ENCODE data around the gene FHIT.

Gene FHIT

DNA sequence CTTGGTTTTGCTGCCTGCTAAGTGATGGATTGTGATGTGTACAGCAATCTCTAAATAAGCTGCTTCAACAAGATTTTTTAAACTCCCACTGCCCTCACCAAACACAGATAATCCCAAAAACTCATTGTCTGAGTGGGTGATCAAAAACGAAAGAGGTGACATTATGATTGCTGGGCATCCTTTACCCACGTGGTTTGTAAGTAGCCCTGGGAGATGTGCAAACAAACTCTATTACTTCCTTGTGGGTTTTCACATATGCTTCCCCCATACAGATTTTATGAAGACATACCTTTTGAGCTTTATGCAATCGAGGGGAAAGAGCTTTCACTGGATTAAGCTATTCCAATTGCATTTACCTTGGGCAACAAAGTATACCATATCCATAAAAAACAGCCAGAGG, 1000.4 kb downstream of the FHIT start:
- TF ChIP-seq GATA1 (IDR thresholded peaks at IDR 0.05; ENCODE audit: low read depth, low read length) (no peak), POLR2A (IDR thresholded peaks at IDR 0.05; ENCODE audit: low read length) (no peak)
- DNase-seq: no peak

DNA sequence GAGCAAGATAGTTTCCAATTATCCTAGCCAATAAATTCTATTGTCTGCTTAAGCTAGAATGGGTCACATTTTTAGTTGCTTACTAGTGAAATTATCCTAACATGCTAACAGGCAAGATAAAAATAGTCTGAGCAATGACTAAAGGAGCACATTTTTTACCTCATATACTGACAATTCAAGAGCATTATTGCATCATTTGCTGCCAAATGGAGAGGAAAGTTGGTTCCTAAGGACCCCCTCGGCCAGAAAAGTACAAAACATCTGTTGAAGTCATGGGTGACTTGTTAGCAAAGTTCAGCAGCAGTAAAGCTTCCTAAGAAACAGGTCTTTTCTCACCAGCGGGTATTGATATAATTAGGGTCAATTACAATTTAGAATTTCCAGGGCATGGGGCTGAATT, 1001.0 kb downstream of the FHIT start:
- TF ChIP-seq POLR2A (IDR thresholded peaks at IDR 0.05; ENCODE audit: low read length) (no peak), GATA1 (IDR thresholded peaks at IDR 0.05; ENCODE audit: low read depth, low read length) (no peak)
- no peak for DNase-seq

DNA sequence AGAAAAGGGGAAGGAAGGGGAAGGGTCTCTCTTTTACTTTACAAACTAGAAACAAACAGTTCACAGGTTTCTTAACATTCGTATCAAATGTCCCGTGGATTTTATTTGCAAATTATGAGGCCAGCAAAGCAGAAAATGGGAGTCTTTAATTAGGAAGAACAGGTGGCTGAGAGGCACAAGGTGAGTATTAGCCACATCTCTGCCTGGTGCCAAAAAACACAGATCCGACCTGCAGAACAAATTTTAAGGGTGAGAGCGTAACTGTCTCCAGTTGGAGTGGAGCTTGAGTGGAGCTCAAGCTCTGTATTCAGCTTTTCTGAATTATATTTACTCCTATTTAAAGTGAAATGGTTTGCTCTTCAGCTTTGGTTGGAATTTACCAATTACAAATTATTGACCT, 1004.9 kb downstream of the FHIT start:
- no peak for DNase-seq
- no peak for TF ChIP-seq GATA1 (IDR thresholded peaks at IDR 0.05; ENCODE audit: low read depth, low read length)
- TF ChIP-seq POLR2A (IDR thresholded peaks at IDR 0.05; ENCODE audit: low read length): no peak

DNA sequence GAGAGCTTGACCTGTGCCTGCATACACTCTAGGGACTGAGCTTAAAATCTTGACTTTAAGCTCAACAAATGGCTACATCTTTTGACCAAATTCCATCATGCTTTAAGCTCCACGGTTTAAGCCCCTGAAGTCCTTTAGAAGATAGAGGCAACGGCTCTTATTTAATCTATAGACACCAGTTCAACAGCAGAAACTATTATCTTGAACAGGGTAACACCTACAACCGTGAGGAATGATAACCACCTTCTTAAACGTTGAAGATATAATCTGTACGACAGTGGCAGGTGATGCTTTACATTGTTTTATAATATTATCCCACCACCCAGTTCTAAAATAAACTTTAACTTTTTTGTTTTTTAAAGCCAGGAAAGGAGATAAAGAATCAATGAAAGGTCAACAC, 1007.8 kb downstream of the FHIT start:
- no peak for DNase-seq
- TF ChIP-seq POLR2A (IDR thresholded peaks at IDR 0.05; ENCODE audit: low read length) (no peak), GATA1 (IDR thresholded peaks at IDR 0.05; ENCODE audit: low read depth, low read length) (no peak)

DNA sequence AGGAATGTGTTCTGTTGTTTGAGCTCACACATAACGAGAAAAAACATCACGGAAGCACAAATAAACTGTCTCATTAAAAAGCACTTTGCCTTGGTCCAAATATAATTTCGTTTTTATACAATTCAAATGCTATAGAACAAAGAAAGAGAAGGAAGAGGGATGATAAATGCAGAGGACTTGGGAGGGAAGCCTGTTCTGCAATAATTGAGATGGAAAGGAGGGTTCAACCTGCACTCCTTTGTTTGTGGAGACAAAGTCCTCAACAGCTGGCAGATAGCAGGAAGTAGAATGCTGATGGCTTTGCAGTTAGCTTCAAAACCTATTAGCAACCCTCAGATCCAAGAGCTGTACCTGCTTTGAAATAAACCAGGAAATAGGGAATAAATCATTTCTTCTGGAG, 1010.8 kb downstream of the FHIT start:
- TF ChIP-seq POLR2A (IDR thresholded peaks at IDR 0.05; ENCODE audit: low read length) (no peak), GATA1 (IDR thresholded peaks at IDR 0.05; ENCODE audit: low read depth, low read length) (no peak)
- no peak for DNase-seq

DNA sequence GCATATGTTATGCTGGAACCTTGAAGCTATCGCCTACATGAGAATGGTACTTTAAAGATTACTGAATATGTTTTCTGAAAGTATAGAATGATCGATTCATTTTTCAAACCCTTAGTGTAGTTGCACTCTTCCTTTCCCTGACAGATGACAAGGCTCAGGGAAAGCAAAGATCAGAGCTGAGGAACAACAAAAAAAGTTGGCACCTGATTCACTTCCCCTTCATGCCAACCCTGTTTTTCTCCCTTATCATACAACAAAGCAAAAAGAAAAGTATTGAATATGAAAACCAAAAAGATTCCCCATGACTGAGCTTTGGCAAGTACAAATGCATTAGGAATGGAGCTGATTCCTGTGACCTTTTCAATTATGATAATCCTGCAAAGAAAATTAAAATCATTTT, 1012.7 kb downstream of the FHIT start:
- DNase-seq: no peak
- TF ChIP-seq GATA1 (IDR thresholded peaks at IDR 0.05; ENCODE audit: low read depth, low read length) (no peak), POLR2A (IDR thresholded peaks at IDR 0.05; ENCODE audit: low read length) (no peak)

DNA sequence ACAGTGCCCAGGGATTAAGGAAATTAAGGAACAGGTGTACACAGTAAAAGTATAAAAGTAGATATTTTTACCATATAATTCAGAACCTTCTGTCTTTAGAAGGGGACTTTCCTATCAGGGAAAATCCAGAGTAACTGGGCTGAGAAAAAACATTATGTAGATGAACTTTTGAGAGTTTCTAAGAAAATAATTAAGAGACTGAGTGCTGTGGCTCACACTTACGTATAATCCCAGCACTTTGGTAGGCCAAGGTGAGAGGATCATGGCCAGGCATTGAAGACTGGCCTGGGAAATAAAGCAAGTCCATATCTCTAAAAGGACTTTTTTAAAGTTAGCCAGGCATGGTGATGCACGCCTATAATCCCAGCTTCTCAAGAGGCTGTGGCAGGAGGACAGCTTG, 1021.8 kb downstream of the FHIT start:
- TF ChIP-seq POLR2A (IDR thresholded peaks at IDR 0.05; ENCODE audit: low read length) (no peak), GATA1 (IDR thresholded peaks at IDR 0.05; ENCODE audit: low read depth, low read length) (no peak)
- DNase-seq: no peak

DNA sequence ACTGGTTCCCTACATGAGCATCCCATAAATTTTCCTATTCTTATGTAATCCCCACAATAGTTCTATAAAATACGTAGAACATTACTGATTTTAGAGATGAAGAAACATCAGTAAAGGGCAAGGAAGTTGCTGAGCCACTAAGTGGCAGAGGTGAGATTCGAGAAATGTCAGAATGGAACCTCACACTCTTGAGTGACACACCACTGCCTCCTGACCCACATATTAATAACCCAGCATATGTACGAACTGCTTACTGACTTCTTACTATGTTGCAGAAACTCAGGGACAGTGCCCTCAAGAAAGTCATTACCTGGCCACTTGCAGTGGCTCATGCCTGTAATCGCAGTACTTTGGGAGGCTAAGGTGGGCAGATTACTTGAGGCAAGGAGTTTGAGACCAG, 1022.4 kb downstream of the FHIT start:
- no peak for DNase-seq
- TF ChIP-seq GATA1 (IDR thresholded peaks at IDR 0.05; ENCODE audit: low read depth, low read length): no peak
- no peak for TF ChIP-seq POLR2A (IDR thresholded peaks at IDR 0.05; ENCODE audit: low read length)

DNA sequence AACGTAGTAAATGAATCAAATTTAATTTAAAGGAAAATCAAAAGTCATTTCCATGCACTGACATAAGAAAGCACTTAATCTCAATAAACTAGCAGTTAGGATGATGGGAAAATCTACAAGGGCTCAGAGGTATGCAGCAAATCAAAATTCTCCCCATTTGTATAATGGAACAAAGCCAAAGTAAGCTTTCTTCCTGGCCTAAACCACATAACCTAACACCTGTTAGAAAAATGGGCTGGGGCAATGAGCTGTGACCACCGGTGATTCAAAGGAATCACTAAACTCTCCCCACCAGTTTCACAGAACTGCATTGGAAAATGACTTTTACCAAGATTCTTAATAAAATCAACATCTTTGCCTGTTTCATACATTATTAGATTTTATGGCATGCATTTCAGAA, 1024.3 kb downstream of the FHIT start:
- TF ChIP-seq GATA1 (IDR thresholded peaks at IDR 0.05; ENCODE audit: low read depth, low read length) (no peak), POLR2A (IDR thresholded peaks at IDR 0.05; ENCODE audit: low read length) (no peak)
- DNase-seq: no peak

DNA sequence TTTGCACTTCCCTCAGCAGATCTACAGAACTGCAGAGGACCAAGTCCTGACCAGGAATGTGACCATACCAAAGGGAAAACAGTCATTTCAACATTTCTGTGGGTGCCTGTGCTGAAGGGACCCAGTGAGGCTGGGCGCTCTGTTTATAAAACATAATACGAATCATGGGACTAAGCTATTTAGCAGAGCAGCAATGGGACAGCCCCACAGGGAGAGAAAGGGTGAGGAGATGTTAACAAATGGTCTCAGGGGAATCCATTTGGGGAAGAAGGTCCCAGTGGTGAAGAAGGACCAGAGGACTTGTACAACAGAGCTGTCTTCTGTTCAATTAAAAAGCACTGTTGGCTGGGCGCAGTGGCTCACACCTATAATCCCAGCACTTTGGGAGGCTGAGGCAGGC, 1025.4 kb downstream of the FHIT start:
- DNase-seq: no peak
- TF ChIP-seq GATA1 (IDR thresholded peaks at IDR 0.05; ENCODE audit: low read depth, low read length) (no peak), POLR2A (IDR thresholded peaks at IDR 0.05; ENCODE audit: low read length) (no peak)

DNA sequence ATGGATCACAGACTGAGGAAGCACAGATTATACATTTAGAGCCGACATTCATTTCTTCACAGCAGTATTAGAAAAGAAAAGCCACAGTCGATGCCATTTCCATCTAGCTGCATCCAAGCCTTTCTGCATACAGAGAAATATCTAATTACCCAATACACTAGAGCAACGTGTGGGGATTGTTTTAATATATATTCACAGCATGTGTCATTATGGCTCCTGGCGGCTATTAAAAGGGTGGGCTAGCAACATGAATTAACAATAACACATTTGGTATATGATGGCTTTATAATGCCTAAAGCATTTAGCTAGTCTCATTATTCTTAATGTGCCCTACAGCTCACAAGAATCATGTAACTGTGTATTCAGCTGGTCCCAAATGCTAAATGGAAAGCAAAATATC, 1030.5 kb downstream of the FHIT start:
- DNase-seq: no peak
- TF ChIP-seq POLR2A (IDR thresholded peaks at IDR 0.05; ENCODE audit: low read length): no peak
- no peak for TF ChIP-seq GATA1 (IDR thresholded peaks at IDR 0.05; ENCODE audit: low read depth, low read length)

DNA sequence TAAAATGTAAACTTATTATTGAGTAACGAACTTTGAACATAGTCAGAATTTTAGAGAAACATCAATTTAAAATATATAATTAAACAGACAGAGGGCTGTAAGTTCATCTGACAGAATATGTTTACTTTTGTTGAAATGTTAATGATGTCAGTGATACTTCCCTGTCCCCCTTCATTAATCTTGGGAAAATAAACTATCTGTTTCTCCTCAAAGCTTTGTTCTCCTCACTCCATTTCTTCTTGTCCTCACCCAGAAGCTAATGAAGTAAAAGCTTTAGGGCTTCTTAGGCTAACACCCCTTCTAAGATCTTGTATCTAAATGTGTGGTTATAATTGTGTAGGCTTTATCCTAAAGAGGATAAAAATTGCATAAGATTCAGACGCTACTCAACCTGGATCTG, 1031.8 kb downstream of the FHIT start:
- no peak for DNase-seq
- no peak for TF ChIP-seq POLR2A (IDR thresholded peaks at IDR 0.05; ENCODE audit: low read length)
- TF ChIP-seq GATA1 (IDR thresholded peaks at IDR 0.05; ENCODE audit: low read depth, low read length): no peak

DNA sequence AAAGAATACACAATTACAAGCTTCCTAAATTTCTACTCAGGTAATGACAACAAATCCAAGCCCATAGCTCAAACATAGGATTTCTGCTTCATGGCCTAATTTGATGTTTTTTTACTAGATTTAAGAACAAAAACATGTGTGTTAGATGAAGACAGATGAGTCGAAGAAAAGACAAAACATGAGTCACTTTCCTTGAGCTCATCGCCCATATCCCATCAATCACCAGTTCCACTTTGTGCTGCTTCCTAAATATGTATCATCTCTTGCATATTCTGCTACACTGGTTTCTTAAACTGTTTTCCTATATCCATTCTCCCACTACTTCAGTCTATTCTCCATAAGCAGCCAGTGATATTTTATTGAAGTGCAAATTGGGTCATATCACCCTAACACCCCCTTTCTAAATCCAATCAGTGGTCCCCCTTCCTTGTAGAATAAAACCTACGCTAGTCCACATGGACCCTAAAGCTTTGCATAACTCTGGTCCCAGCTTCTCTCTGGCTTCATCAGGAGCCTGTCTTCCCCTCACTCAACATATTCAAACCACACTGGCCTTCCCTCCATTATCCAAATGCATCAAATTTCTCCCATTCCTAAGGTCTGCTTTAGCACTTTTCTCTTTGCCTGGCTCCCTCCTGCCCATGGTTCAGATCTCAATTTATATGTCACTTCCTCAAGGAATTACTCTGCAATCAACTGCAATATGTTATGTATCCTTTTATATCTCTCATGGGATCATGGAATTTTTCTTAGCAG, 1033.9 kb downstream of the FHIT start:
- TF ChIP-seq POLR2A (IDR thresholded peaks at IDR 0.05; ENCODE audit: low read length) (no peak), GATA1 (IDR thresholded peaks at IDR 0.05; ENCODE audit: low read depth, low read length) (no peak)
- DNase-seq: no peak

DNA sequence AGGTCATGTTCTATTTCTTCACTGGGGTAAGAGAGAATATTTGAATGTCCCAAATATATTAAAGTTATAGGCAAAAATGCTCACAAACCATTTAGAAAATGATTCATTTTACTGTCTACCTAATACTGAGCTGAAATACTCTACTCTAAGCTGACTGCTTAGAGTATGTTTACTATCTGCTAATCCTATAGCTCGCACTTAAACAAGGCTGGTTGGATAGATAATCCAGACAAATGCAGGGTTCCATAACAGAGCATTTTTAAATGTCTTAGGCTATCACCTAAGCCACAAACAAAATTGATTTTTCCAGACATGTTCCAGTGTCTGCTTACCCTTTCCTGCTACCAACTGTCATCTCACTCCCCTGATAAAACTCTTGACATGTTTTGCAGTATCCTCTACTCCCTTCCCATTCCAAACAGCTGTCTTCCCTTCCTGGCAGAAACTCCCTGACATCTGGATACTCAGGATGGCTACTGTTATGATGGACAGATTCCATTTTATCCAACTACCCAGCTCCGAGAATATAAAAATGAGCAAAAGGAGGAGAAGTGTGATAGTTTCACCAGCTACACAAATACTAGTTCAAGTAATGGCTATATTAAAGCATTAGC, 1034.7 kb downstream of the FHIT start:
- DNase-seq: no peak
- TF ChIP-seq GATA1 (IDR thresholded peaks at IDR 0.05; ENCODE audit: low read depth, low read length) (no peak), POLR2A (IDR thresholded peaks at IDR 0.05; ENCODE audit: low read length) (no peak)

DNA sequence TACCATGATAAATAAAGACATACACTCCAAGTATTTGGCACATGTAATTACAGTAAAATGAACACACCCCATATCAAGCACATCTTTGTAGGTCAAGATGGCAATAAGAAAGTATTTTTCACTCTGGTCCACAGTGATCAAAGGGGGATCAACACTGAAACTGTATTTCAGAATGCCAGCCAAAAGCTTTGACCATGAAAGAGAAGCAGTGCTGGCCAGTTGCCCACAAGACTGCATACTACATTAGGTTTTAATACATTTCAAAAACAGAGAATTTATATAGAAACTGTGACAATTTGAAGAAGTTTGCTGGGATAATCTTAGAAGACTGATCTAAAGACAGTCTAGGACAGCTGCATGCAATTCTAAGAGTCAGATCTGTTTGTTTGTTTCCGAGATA, 1035.3 kb downstream of the FHIT start:
- DNase-seq: no peak
- TF ChIP-seq POLR2A (IDR thresholded peaks at IDR 0.05; ENCODE audit: low read length): no peak
- TF ChIP-seq GATA1 (IDR thresholded peaks at IDR 0.05; ENCODE audit: low read depth, low read length): no peak

All from erythroblast (primary cell).